Measurements from ENCODE around the gene TRIM38.

The TRIM38 gene

GRCh38 chr6:26025894-26026832 lies 63.6 kb downstream of the TRIM38 start:
- H3K4me1 ChIP-seq (ENCODE audit: control insufficient read depth, insufficient read depth, low read length), result peaks cover 45% of the 10 kb centered on the region
- H3K9me3 ChIP-seq (ENCODE audit: control insufficient read depth, low read length), result no peaks in the 10 kb centered on the region
- no peaks in the 10 kb centered on the region for H3K27me3 ChIP-seq (ENCODE audit: control insufficient read depth, insufficient read depth, low read length, poor library complexity, severe bottlenecking)
- H3K36me3 ChIP-seq (ENCODE audit: control insufficient read depth, insufficient read depth, low read length), result no peaks in the 10 kb centered on the region
- peak overlapping the region; percentile 64 for H3K4me3 ChIP-seq (ENCODE audit: insufficient read depth, low read depth, low read length)
- peak overlapping the region; percentile 84 for H3K27ac ChIP-seq (ENCODE audit: insufficient read depth, low read depth, low read length, poor library complexity, severe bottlenecking)
- WGBS, 2 experiments, result 1 to 2% methylated on average over 22 to 23 of the region's 23 CpGs

- H3K4me1 ChIP-seq (ENCODE audit: control insufficient read depth, insufficient read depth, low read length), result peaks cover 45% of the 10 kb centered on the region
- peak overlapping the region; percentile 84 for H3K27ac ChIP-seq (ENCODE audit: insufficient read depth, low read depth, low read length, poor library complexity, severe bottlenecking)
Observed at GRCh38 chr6:26026833-26027490, 64.4 kb downstream of the TRIM38 start.

GRCh38 chr6:26027491-26028211 lies 65.0 kb downstream of the TRIM38 start:
- 58 to 61% methylated on average over 8 of the region's 9 CpGs for WGBS, 2 experiments
- Histone ChIP-seq H3K27me3 (ENCODE audit: control insufficient read depth, insufficient read depth, low read length, poor library complexity, severe bottlenecking) (no peaks in the 10 kb centered on the region), H3K4me3 (ENCODE audit: insufficient read depth, low read depth, low read length) (peak overlapping the region; percentile 64), H3K4me1 (ENCODE audit: control insufficient read depth, insufficient read depth, low read length) (peaks cover 45% of the 10 kb centered on the region), H3K36me3 (ENCODE audit: control insufficient read depth, insufficient read depth, low read length) (no peaks in the 10 kb centered on the region), H3K27ac (ENCODE audit: insufficient read depth, low read depth, low read length, poor library complexity, severe bottlenecking) (peak overlapping the region; percentile 72), H3K9me3 (ENCODE audit: control insufficient read depth, low read length) (no peaks in the 10 kb centered on the region)

More at GRCh38 chr6:26026833-26027490, 64.4 kb downstream of the TRIM38 start:
- H3K27me3 ChIP-seq (ENCODE audit: control insufficient read depth, insufficient read depth, low read length, poor library complexity, severe bottlenecking), result no peaks in the 10 kb centered on the region
- WGBS, 2 experiments, result 0% methylated on average over 42 to 44 of the region's 44 CpGs
- H3K4me3 ChIP-seq (ENCODE audit: insufficient read depth, low read depth, low read length), result peak overlapping the region; percentile 64
- H3K36me3 ChIP-seq (ENCODE audit: control insufficient read depth, insufficient read depth, low read length), result no peaks in the 10 kb centered on the region
- no peaks in the 10 kb centered on the region for H3K9me3 ChIP-seq (ENCODE audit: control insufficient read depth, low read length)

- peaks cover 45% of the 10 kb centered on the region for H3K4me1 ChIP-seq (ENCODE audit: control insufficient read depth, insufficient read depth, low read length)
- no peaks in the 10 kb centered on the region for H3K27me3 ChIP-seq (ENCODE audit: control insufficient read depth, insufficient read depth, low read length, poor library complexity, severe bottlenecking)
- no peaks in the 10 kb centered on the region for H3K36me3 ChIP-seq (ENCODE audit: control insufficient read depth, insufficient read depth, low read length)
- H3K27ac ChIP-seq (ENCODE audit: insufficient read depth, low read depth, low read length, poor library complexity, severe bottlenecking), result peak overlapping the region; percentile 75
- 77 to 79% methylated on average over 5 of the region's 6 CpGs for WGBS, 2 experiments
- H3K9me3 ChIP-seq (ENCODE audit: control insufficient read depth, low read length), result no peaks in the 10 kb centered on the region
- H3K4me3 ChIP-seq (ENCODE audit: insufficient read depth, low read depth, low read length), result no peak overlapping the region
Observed at GRCh38 chr6:26028212-26028745, 65.7 kb downstream of the TRIM38 start.

- Histone ChIP-seq H3K36me3 (ENCODE audit: control insufficient read depth, insufficient read depth, low read length) (no peaks in the 10 kb centered on the region), H3K4me3 (ENCODE audit: insufficient read depth, low read depth, low read length) (no peak overlapping the region), H3K27ac (ENCODE audit: insufficient read depth, low read depth, low read length, poor library complexity, severe bottlenecking) (peak overlapping the region; percentile 75), H3K4me1 (ENCODE audit: control insufficient read depth, insufficient read depth, low read length) (peaks cover 45% of the 10 kb centered on the region), H3K27me3 (ENCODE audit: control insufficient read depth, insufficient read depth, low read length, poor library complexity, severe bottlenecking) (no peaks in the 10 kb centered on the region), H3K9me3 (ENCODE audit: control insufficient read depth, low read length) (no peaks in the 10 kb centered on the region)
- WGBS, 2 experiments, result 25% methylated on average over 10 of the region's 10 CpGs
Observed at GRCh38 chr6:26028746-26029569, 66.4 kb downstream of the TRIM38 start.

- Histone ChIP-seq H3K4me3 (ENCODE audit: insufficient read depth, low read depth, low read length) (no peak overlapping the region), H3K9me3 (ENCODE audit: control insufficient read depth, low read length) (no peaks in the 10 kb centered on the region), H3K27ac (ENCODE audit: insufficient read depth, low read depth, low read length, poor library complexity, severe bottlenecking) (no peak overlapping the region), H3K4me1 (ENCODE audit: control insufficient read depth, insufficient read depth, low read length) (peaks cover 46% of the 10 kb centered on the region), H3K36me3 (ENCODE audit: control insufficient read depth, insufficient read depth, low read length) (no peaks in the 10 kb centered on the region), H3K27me3 (ENCODE audit: control insufficient read depth, insufficient read depth, low read length, poor library complexity, severe bottlenecking) (no peaks in the 10 kb centered on the region)
Observed at GRCh38 chr6:26029570-26029856, 66.9 kb downstream of the TRIM38 start.

- Histone ChIP-seq H3K4me3 (ENCODE audit: insufficient read depth, low read depth, low read length) (peak overlapping the region; percentile 20), H3K27ac (ENCODE audit: insufficient read depth, low read depth, low read length, poor library complexity, severe bottlenecking) (no peak overlapping the region), H3K9me3 (ENCODE audit: control insufficient read depth, low read length) (no peaks in the 10 kb centered on the region), H3K36me3 (ENCODE audit: control insufficient read depth, insufficient read depth, low read length) (no peaks in the 10 kb centered on the region), H3K4me1 (ENCODE audit: control insufficient read depth, insufficient read depth, low read length) (peaks cover 49% of the 10 kb centered on the region), H3K27me3 (ENCODE audit: control insufficient read depth, insufficient read depth, low read length, poor library complexity, severe bottlenecking) (no peaks in the 10 kb centered on the region)
- 66 to 79% methylated on average over 6 of the region's 7 CpGs for WGBS, 2 experiments
Observed at GRCh38 chr6:26029857-26030653, 67.5 kb downstream of the TRIM38 start.

- Histone ChIP-seq H3K9me3 (ENCODE audit: control insufficient read depth, low read length) (no peaks in the 10 kb centered on the region), H3K4me3 (ENCODE audit: insufficient read depth, low read depth, low read length) (peak overlapping the region; percentile 79), H3K4me1 (ENCODE audit: control insufficient read depth, insufficient read depth, low read length) (peaks cover 43% of the 10 kb centered on the region), H3K36me3 (ENCODE audit: control insufficient read depth, insufficient read depth, low read length) (no peaks in the 10 kb centered on the region), H3K27ac (ENCODE audit: insufficient read depth, low read depth, low read length, poor library complexity, severe bottlenecking) (no peak overlapping the region), H3K27me3 (ENCODE audit: control insufficient read depth, insufficient read depth, low read length, poor library complexity, severe bottlenecking) (no peaks in the 10 kb centered on the region)
- 13% methylated on average over 1 of the region's 3 CpGs; no CpG with 5 or more reads in 1 of the 2 experiments for WGBS, 2 experiments
Observed at GRCh38 chr6:26030716-26031115, 68.1 kb downstream of the TRIM38 start.

GRCh38 chr6:26031151-26031594 lies 68.6 kb downstream of the TRIM38 start:
- Histone ChIP-seq H3K4me1 (ENCODE audit: control insufficient read depth, insufficient read depth, low read length) (peaks cover 39% of the 10 kb centered on the region), H3K27ac (ENCODE audit: insufficient read depth, low read depth, low read length, poor library complexity, severe bottlenecking) (peak overlapping the region; percentile 85), H3K36me3 (ENCODE audit: control insufficient read depth, insufficient read depth, low read length) (no peaks in the 10 kb centered on the region), H3K27me3 (ENCODE audit: control insufficient read depth, insufficient read depth, low read length, poor library complexity, severe bottlenecking) (no peaks in the 10 kb centered on the region), H3K9me3 (ENCODE audit: control insufficient read depth, low read length) (no peaks in the 10 kb centered on the region), H3K4me3 (ENCODE audit: insufficient read depth, low read depth, low read length) (peak overlapping the region; percentile 79)
- 1 to 2% methylated on average over 5 of the region's 5 CpGs for WGBS, 2 experiments

Measured in ectodermal cell (in vitro differentiated cells).